Large intestine (tissue), 3 donors: ENCODE results near the gene MT2A. TPM values are rescaled to one million over a fixed set of nuclear protein-coding genes. Genes with fewer than 3 reads are reported as not detected.
A peak's percentile ranks its signal among the peaks of the same experiment; 100 is the strongest.

Source experiments
- DNase-seq, 2 donors: peaks; one replicate each; pipeline versions ENCODE4 v3.0.0 to v3.0.0-alpha.2; 2013
- H3K27ac ChIP-seq: one replicate; pipeline ENCODE4 v1.5.1; 2013; ENCODE audit warnings: low read length
- H3K27me3 ChIP-seq: 2 replicates; pipeline ENCODE4 v1.6.1; 2013; ENCODE audit warnings: low read length; ENCODE audit not compliant: control insufficient read depth, insufficient read depth
- H3K36me3 ChIP-seq: 2 replicates; pipeline ENCODE4 v1.6.1; 2013; ENCODE audit warnings: low read length; ENCODE audit not compliant: control insufficient read depth, insufficient read depth
- H3K4me1 ChIP-seq: one replicate; pipeline ENCODE4 v1.6.1; 2013; ENCODE audit warnings: low read length; ENCODE audit not compliant: control insufficient read depth, insufficient read depth
- H3K4me3 ChIP-seq: one replicate; pipeline ENCODE4 v1.5.1; 2013; ENCODE audit warnings: low read length
- H3K9me3 ChIP-seq: one replicate; pipeline ENCODE4 v1.6.1; 2013; ENCODE audit warnings: mild to moderate bottlenecking, low read depth, low read length, moderate library complexity; ENCODE audit not compliant: control insufficient read depth
- WGBS: methylation state at CpG from one replicate; pipeline ENCODE4 v1.1.5; 2013; ENCODE audit warnings: low lambda C conversion rate; ENCODE audit not compliant: insufficient coverage; 5-methylcytosine and 5-hydroxymethylcytosine counted together
- polyA plus RNA-seq: library from polyadenylated mRNA; unstranded; fragments of 120-200 nt; gene quantifications from one replicate; pipeline ENCODE4 v1.2.1, GENCODE V29; 2013

Gene MT2A
- polyA plus RNA-seq, 1 donor, result 115 TPM

GRCh38 chr16:56593573-56594291 lies 14.7 kb upstream of the MT2A start:
- no peak overlapping the region for H3K4me3 ChIP-seq
- H3K4me1 ChIP-seq, result peaks cover 12% of the 10 kb centered on the region
- DNase-seq, result no peak
- no peaks in the 10 kb centered on the region for H3K36me3 ChIP-seq
- no peak overlapping the region for H3K27ac ChIP-seq
- H3K9me3 ChIP-seq, result no peaks in the 10 kb centered on the region
- 100% methylated on average over 1 of the region's 6 CpGs for WGBS
- H3K27me3 ChIP-seq, result peaks cover 21% of the 10 kb centered on the region

GRCh38 chr16:56594292-56594619 lies 14.1 kb upstream of the MT2A start:
- Histone ChIP-seq H3K27ac (no peak overlapping the region), H3K36me3 (no peaks in the 10 kb centered on the region), H3K9me3 (no peaks in the 10 kb centered on the region), H3K4me3 (no peak overlapping the region), H3K4me1 (peaks cover 12% of the 10 kb centered on the region), H3K27me3 (peaks cover 15% of the 10 kb centered on the region)
- no peak for DNase-seq
- WGBS, result no CpG with 5 or more reads among the region's 5 CpGs

GRCh38 chr16:56600398-56600999 lies 7.9 kb upstream of the MT2A start:
- no peak overlapping the region for H3K27ac ChIP-seq
- WGBS, result no CpG with 5 or more reads among the region's 8 CpGs
- H3K27me3 ChIP-seq, result peaks cover 12% of the 10 kb centered on the region
- H3K36me3 ChIP-seq, result no peaks in the 10 kb centered on the region
- no peak for DNase-seq
- H3K9me3 ChIP-seq, result no peaks in the 10 kb centered on the region
- no peak overlapping the region for H3K4me3 ChIP-seq
- H3K4me1 ChIP-seq, result no peaks in the 10 kb centered on the region

- no peak for DNase-seq
- no peaks in the 10 kb centered on the region for H3K4me1 ChIP-seq
- no peaks in the 10 kb centered on the region for H3K9me3 ChIP-seq
- WGBS, result no CpG with 5 or more reads among the region's 9 CpGs
- no peaks in the 10 kb centered on the region for H3K36me3 ChIP-seq
- H3K4me3 ChIP-seq, result no peak overlapping the region
- H3K27me3 ChIP-seq, result peaks cover 12% of the 10 kb centered on the region
- H3K27ac ChIP-seq, result no peak overlapping the region
Observed at GRCh38 chr16:56601325-56601724, 7.1 kb upstream of the MT2A start.

- H3K27ac ChIP-seq, result no peak overlapping the region
Observed at GRCh38 chr16:56603589-56603988, 4.8 kb upstream of the MT2A start.

GRCh38 chr16:56604966-56605365 lies 3.4 kb upstream of the MT2A start:
- Histone ChIP-seq H3K36me3 (no peaks in the 10 kb centered on the region), H3K27ac (no peak overlapping the region), H3K9me3 (no peaks in the 10 kb centered on the region), H3K27me3 (peaks cover 12% of the 10 kb centered on the region), H3K4me3 (no peak overlapping the region), H3K4me1 (peaks cover 23% of the 10 kb centered on the region)
- no peak for DNase-seq
- WGBS, result no CpG with 5 or more reads among the region's 4 CpGs

More at GRCh38 chr16:56603589-56603988, 4.8 kb upstream of the MT2A start:
- no CpG with 5 or more reads among the region's 4 CpGs for WGBS
- Histone ChIP-seq H3K4me1 (peaks cover 14% of the 10 kb centered on the region), H3K9me3 (no peaks in the 10 kb centered on the region), H3K36me3 (no peaks in the 10 kb centered on the region), H3K4me3 (no peak overlapping the region), H3K27me3 (peaks cover 12% of the 10 kb centered on the region)
- peak; percentile 52 to 62 for DNase-seq

- no peak overlapping the region for H3K27ac ChIP-seq
- 100% methylated on average over 1 of the region's 1 CpG for WGBS
Observed at GRCh38 chr16:56605475-56605874, 2.9 kb upstream of the MT2A start.

GRCh38 chr16:56606071-56606475 lies 2.3 kb upstream of the MT2A start:
- H3K36me3 ChIP-seq, result no peaks in the 10 kb centered on the region
- peaks cover 8% of the 10 kb centered on the region for H3K27me3 ChIP-seq
- no peak overlapping the region for H3K4me3 ChIP-seq
- WGBS, result no CpG with 5 or more reads among the region's 3 CpGs
- H3K9me3 ChIP-seq, result no peaks in the 10 kb centered on the region
- no peak for DNase-seq
- H3K4me1 ChIP-seq, result peaks cover 28% of the 10 kb centered on the region
- peak overlapping the region; percentile 80 for H3K27ac ChIP-seq

More at GRCh38 chr16:56605475-56605874, 2.9 kb upstream of the MT2A start:
- Histone ChIP-seq H3K9me3 (no peaks in the 10 kb centered on the region), H3K36me3 (no peaks in the 10 kb centered on the region), H3K4me1 (peaks cover 28% of the 10 kb centered on the region), H3K27me3 (peaks cover 11% of the 10 kb centered on the region), H3K4me3 (no peak overlapping the region)
- DNase-seq, result no peak

GRCh38 chr16:56606476-56607108 lies 1.8 kb upstream of the MT2A start:
- WGBS, result 83% methylated on average over 1 of the region's 8 CpGs
- no peak overlapping the region for H3K4me3 ChIP-seq
- H3K36me3 ChIP-seq, result no peaks in the 10 kb centered on the region
- no peaks in the 10 kb centered on the region for H3K9me3 ChIP-seq
- H3K27me3 ChIP-seq, result peaks cover 5% of the 10 kb centered on the region
- peak overlapping the region; percentile 80 for H3K27ac ChIP-seq
- DNase-seq, result peak in 1 of 2 donors; percentile 36
- peaks cover 28% of the 10 kb centered on the region for H3K4me1 ChIP-seq

- Histone ChIP-seq H3K9me3 (no peaks in the 10 kb centered on the region), H3K27me3 (no peaks in the 10 kb centered on the region), H3K27ac (peak overlapping the region; percentile 80), H3K36me3 (no peaks in the 10 kb centered on the region), H3K4me3 (no peak overlapping the region), H3K4me1 (peaks cover 28% of the 10 kb centered on the region)
- WGBS, result no CpG with 5 or more reads among the region's 14 CpGs
- DNase-seq, result peak; percentile 54 to 68
Observed at GRCh38 chr16:56607109-56607618, 1.2 kb upstream of the MT2A start.
